SH-SY5Y (cell line): ENCODE measurements around the gene ZBP1.

Source experiments
- GATA2 ChIP-seq: IDR thresholded peaks from 2 replicates; pipeline ENCODE4 v1.6.1; 2011; ENCODE audit warnings: mild to moderate bottlenecking, low read depth, low read length
- GATA3 ChIP-seq: IDR thresholded peaks from 2 replicates; pipeline ENCODE4 v1.6.1; 2011; ENCODE audit warnings: low read depth, mild to moderate bottlenecking, low read length, moderate library complexity

Gene ZBP1

GRCh38 chr20:57566803-57567459, 53.3 kb downstream of the ZBP1 start:
- no peak for TF ChIP-seq GATA3
- no peak for TF ChIP-seq GATA2

GRCh38 chr20:57566399-57566798, 53.8 kb downstream of the ZBP1 start:
- no peak for TF ChIP-seq GATA2

GRCh38 chr20:57564951-57565642, 55.1 kb downstream of the ZBP1 start:
- TF ChIP-seq GATA2 (no peak), GATA3 (no peak)

GRCh38 chr20:57564180-57564802, 55.9 kb downstream of the ZBP1 start:
- TF ChIP-seq GATA3, result no peak
- TF ChIP-seq GATA2, result no peak

- TF ChIP-seq GATA3 (no peak), GATA2 (no peak)
Observed at GRCh38 chr20:57563522-57563921, 56.7 kb downstream of the ZBP1 start.

DNA sequence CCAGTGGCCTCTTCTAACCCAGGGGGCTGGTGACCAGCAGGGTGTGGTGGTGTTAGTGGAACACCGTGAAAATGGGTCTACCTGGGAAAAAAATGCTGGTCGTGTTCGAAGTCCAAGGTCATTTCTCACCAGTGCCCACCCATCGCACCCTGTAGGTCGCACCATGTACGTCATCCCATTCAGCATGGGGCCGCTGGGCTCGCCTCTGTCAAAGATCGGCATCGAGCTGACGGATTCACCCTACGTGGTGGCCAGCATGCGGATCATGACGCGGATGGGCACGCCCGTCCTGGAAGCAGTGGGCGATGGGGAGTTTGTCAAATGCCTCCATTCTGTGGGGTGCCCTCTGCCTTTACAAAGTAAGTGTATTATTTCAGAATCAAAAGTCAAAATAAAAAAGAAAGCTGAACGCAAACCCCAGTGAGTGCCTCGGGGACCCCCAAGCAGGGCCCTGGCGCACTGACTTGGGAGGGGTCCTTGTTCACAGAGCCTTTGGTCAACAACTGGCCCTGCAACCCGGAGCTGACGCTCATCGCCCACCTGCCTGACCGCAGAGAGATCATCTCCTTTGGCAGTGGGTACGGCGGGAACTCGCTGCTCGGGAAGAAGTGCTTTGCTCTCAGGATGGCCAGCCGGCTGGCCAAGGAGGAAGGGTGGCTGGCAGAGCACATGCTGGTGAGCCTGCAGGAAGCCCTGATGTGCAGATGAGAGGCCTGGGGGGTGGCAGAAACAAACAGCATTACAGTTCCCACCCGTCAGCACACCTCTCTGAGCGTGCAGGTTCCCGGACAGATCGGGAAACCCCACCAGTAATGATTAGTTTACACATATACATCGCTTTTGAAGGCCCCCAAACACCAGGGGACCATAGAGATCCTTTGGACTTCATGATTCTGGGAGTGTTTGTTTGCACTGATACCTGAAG, 57.4 kb downstream of the ZBP1 start:
- TF ChIP-seq GATA3 (no peak), GATA2 (no peak)

DNA sequence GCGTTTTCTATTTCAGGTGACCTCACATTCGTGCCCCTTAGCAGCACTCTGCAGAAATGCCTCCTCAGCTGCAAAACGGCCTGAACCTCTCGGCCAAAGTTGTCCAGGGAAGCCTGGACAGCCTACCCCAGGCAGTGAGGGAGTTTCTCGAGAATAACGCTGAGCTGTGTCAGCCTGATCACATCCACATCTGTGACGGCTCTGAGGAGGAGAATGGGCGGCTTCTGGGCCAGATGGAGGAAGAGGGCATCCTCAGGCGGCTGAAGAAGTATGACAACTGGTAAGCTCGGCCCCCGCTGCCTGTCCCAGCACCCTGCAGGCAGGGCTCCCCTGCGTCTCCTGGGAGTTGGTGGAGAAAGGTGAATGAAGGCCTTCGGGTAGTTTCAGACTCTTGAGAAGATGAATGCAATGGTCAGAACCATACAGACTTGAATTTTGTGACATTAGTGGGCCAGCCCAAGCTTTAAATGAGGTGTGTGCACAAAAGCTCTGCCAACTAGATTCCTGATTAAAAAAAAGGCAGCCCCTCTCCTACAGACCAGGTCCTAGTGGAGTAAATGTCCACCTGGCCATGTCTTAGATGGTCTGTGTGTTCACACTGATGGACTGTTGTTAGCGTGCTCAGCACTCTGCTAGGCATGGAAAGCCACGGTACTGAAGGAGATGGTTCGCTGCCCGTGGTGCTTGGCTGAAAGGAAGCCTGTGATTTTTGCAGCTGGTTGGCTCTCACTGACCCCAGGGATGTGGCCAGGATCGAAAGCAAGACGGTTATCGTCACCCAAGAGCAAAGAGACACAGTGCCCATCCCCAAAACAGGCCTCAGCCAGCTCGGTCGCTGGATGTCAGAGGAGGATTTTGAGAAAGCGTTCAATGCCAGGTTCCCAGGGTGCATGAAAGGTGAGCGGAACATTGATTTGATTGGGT, 58.6 kb downstream of the ZBP1 start:
- no peak for TF ChIP-seq GATA3
- TF ChIP-seq GATA2, result no peak

GRCh38 chr20:57560554-57561355, 59.5 kb downstream of the ZBP1 start, which contains the start of gene PCK1:
TSS of gene PCK1 (plus strand) at chr20:57561110. CDS start at chr20:57561412, 302 bp downstream.
- TF ChIP-seq GATA3 (no peak), GATA2 (no peak)

DNA sequence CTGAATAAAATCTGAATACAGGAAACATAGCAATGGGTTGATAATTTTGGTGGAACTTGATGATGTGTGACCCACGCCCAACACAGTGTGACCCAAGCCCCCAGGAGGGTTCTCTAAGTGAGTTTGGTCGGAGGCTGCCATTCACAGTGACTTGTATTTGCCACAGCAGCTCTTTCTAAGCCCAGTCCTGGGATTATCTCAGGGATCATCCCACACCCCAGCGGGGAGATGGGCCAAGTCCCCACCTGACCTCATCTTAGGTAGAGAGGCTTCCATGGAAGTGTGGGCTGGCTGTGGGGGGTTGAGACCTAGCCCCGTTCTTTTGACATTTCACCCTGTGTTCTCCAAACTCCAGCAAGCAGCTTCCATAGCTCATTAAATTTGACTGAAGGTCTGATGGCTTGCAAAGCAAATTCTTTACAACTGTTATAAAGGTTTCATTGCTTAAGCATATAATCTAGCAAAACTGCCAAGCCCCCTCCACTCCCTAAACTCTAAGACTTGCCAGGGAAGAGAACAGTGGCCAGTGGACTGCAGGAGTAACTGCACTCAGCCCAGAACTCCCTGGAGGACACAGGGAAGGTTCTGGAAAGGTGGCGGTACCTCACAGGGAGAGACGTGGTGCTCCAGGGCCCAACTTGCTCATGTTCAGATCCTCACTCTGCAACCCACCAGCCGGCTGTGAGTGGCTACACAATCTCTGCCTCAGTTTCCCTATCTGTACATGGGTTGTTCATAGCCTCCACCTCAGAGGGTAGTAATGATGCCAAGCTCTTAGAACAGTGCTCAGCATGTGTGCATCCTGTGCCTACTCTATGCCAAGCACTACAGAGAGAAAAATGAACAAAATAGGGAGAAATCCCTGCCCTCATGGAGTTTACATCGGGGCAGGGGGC, 60.3 kb downstream of the ZBP1 start:
- TF ChIP-seq GATA3, result no peak
- no peak for TF ChIP-seq GATA2

DNA sequence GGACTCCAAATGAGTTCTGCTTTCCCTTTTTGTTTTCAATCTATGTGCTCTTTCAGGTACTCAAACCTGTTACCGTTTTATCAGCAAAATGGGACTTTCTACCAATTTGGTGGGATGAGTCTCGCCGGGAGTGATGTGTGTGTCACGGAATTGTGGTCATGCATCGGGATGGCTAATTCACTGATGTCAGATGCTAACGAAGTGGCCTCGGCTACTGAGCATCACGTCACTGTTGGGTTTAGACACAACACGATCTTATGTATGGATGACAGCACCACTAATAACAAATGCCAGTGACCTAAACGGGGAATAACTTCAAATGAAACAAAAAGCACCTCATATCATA, 61.0 kb downstream of the ZBP1 start:
- no peak for TF ChIP-seq GATA3
- no peak for TF ChIP-seq GATA2

DNA sequence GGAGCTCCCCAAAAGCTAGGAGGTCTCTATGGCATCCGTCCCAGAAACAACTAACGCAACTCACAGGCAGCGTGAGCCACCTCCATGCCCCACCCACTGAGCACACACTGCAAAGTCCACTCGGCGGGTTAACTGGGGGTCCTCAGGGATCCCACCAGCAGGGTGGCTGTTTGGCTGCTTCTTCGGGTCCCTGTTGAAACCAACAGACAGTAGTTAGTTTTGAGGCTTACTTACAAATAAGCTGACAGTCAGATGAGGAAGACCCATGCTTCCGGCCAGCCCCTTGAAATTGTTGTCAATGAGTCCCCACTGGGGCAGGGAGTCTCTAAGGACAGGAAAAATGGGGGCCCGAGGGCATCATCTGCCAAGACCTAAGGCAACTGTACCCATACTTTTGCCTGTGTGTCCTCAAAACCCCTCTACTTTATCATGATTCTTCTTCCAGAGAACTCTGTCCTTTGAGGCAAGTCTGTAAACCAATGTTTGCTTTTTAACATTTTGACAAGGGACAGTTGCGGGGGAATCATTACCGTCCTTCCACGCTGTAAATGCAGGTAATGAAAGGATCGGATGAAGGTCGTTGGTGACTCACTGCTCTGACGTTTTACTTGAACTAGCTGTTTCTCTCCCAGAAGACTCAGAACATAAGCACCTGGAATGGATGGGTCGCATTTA, 61.5 kb downstream of the ZBP1 start:
- TF ChIP-seq GATA3 (no peak), GATA2 (no peak)
